NCI-H1092 (cell line): ENCODE data around the gene TSEN54.

ENCODE experiments used
- DNase-seq: peaks from one replicate; lab custom pipeline; 2025; lab: John Stamatoyannopoulos, UW

The TSEN54 gene

DNA sequence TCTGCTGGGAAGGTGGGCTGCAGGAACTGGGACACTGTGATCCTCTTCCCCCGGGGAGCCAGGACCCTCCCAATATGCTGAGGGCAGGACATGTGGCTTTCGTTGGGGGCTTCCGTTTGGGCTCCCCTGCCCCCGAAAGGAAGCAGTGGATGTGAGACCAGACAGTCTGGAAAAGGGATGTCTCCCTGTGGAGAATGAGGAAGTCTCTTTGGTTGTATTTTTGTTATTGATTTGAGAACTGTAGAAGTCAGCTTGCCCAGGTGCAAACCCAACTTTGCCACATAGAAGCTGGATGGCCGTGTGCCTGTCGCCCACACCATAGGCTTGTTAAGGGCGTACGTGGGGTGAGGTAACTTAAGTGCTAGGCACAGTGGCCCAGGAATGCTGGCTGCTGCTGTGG is 27.9 kb downstream of the TSEN54 start:
- DNase-seq = no peak

GRCh38 chr17:75546181-75546580 is 29.9 kb downstream of the TSEN54 start:
- no peak for DNase-seq

DNA sequence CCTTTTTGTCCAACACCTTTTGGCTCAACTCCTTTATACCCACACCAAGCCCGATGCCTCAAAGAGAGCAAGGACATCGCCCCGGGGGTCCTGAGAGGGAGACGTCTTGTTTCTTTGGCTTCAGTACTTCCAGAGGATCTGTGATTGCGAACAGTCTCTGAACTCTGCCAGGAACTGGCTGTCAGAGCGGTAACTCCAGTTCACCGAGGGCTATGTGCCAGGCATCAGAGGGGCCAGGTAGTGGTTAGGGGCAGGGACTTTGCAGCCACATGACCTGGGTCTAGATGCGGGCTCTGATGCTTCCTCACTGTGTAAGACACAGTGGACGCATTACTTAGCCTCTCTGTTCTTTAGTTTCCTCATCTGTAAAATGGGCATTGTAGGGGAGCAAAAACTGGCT is 30.8 kb downstream of the TSEN54 start:
- no peak for DNase-seq

GRCh38 chr17:75548813-75549212 is 32.5 kb downstream of the TSEN54 start:
- DNase-seq = no peak

DNA sequence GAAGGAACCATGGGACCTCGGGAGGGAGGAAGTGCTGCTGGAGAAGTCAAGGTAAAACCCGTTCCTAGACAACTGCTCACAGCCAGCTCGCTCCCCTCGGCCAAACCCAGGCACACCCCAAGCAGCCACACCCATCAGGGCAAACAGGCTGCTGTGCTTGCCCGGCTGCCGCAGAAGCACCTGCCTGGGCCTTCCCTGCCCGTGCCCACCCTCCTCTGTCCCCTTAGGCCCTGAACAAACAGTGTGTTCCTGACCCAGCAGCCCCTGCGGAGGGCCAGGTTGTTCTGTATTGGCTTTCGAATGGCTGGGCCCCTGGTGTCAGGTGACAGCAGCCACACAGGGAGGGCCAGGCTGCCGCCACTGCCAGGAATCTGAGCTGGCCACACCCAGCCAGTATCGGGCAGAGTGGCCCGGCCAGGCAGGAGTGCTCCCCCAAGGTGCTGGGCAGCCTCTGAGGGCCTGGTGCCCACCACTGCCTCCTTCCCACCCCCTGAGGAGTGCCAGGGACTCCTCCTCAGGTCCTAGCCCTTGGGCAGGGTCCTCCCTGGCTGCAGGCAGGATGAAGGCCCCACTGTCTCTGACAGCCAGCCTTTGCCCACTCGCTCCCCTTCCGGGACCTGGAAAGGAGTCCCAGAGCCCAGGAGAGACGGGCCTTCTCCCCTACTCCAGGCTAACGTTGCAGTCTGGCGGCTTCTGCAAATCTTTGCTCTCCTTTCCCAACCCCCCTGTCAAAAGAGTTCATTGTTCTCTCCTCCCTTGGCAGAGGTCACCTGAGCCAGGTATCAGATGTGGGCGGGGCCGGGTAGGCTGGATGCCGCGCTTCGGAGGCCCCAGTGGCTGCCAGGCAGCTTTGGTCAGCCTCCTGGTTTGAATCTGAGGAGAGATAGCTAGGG is 33.2 kb downstream of the TSEN54 start:
- DNase-seq = peak; percentile 52

DNA sequence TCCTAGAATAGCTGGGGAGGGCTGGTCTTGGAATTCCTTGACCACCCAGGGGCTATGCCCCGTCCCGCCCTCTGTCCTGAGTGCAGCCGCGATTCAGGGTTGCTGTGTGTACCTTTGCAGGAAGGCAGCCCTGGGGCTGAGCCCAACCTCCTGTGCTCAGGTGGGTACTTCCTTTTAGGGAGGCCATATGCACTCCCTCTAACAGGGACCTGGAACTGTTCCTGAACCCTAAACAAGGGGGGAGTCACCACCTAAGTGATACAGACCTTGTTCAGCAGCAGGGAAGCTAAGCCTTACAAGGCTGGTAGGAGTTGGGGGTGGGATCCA is 33.8 kb downstream of the TSEN54 start:
- DNase-seq = no peak

- DNase-seq = no peak
Observed at GRCh38 chr17:75551266-75551665, 34.9 kb downstream of the TSEN54 start.

DNA sequence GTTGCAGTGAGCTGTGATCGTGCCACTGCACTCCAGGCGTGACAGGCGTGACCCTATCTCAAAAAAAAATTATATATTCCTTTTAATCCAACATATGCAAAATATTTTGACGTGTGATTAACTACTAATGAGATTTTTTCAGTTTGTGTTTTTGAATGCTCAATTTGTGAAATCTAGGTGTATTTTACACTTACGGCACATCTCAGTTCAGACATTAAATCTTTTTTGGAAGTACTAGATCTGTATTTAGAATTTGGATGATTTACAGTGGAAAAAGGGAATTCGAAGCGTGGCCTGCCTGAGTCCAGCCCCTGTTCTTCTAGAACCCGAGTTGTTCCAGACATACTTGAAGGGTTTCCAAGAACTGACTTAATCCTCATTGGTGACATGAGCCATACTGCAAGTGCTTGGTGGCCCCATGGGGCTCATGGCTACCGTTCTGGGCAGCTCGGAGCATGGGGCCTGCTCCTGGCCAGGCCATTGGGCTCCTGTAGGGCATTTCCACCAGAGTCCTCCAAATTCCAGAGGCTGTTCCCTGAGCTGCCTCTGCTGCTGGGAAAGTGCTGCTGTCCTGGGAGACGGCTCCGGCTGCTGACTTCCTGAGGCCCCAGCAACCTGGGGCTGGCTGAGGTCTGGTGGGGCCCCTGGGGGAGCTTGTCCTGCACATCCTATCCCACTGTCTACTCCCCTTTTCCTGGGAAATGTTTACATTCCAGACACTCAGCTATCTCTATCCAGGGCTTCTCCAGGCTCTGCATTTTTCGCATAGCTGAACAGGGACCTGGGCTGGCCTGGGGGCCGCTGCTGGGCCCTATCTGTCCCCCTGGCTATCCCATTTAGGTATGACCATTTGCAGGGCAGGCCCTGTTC is 36.3 kb downstream of the TSEN54 start:
- DNase-seq = no peak

DNA sequence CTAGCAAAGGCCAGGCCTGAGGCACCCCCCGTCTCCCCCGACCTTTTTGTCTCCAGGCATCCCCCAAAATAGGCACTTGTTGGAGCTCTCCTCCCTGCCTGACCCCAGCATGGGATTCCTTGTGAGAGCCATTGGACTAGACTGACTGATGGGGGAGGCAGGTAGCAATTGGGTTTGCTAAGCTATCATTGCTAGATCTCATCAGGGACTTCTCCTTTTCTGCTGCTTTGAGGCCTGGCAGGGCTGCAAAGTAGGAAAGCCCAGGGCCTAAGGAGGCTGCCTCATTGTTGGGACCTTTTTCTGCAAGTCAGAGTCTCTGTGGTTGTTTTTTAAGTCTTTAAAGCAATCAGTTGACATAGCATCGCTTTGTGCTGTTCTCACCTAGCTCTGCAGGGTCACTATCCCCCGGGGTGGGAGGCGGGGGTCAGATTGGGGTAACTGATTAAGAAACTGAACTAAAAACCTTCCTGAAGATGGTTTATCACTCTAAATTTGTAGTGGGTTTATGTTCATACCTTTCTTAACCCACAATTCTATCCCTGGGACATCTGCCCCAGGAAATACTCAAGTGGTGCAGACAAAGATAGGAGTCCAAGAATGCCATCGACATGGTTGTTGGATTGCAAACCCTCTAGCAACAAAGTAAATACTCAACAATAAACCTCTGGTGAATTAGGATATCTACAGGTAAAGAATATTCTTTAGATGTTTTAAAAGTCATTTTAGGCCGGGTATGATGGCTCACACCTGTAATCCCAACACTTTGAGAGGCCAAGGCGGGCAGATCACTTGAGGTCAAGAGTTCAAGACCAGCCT is 37.2 kb downstream of the TSEN54 start:
- no peak for DNase-seq

DNA sequence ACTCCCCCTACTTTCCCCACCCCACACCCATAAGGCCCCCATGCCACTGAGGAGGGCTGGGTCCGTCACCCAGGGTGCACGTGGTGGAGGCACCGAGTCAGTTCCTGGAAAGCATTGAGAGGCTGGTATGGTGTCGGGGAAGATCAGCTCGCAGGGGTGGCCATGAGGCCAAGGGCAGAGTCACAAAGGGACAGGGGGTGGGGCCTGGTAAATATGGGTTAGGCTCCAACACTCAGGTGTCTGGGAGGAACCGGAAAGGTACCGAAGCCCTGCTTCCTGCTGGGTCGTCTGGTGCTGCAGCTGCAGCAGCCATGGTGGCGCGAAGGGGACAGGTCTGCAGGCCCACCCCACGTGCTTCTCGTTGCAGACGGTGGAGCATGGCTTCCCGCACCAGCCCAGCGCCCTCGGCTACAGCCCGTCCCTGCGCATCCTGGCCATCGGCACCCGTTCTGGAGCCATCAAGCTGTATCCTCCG is 39.4 kb downstream of the TSEN54 start:
- DNase-seq = no peak

DNA sequence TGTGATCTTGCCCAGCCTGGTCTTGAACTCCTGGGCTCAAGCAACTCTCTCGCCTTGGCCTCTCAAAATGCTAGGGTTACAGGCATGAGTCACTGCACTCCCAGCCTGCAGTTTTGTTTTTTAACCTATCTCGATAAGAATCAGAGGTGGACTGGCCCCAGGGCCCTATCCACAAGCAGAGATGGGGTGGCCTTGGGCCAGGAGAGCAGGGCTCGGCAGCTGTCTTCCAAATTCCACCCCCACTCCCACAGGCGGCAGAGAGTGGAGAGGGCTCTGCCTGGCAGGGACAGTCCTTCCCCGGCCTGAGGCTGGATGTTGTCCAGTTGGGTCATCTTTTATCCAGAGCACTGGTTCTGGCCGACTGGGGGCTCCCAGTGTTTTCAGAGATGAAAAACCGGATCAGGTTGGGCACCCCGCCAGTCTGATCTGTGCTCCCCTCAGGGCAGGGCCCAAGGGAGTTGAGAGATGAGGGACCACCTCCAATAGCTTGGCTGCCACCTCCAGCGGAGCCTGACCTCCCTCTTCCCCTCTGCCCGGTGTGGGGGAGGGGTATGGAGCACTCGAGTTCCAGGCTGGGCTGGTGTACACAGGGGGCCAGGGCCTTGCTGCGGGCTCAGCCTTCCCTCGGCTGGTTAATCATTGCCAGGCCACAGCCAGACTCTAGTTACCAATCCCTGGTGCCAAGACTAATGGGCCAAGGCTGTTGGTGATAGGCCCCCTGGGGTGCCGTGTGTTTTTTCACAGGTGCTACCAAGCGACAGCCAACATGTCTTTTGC is 40.9 kb downstream of the TSEN54 start:
- DNase-seq = peak; percentile 68

DNA sequence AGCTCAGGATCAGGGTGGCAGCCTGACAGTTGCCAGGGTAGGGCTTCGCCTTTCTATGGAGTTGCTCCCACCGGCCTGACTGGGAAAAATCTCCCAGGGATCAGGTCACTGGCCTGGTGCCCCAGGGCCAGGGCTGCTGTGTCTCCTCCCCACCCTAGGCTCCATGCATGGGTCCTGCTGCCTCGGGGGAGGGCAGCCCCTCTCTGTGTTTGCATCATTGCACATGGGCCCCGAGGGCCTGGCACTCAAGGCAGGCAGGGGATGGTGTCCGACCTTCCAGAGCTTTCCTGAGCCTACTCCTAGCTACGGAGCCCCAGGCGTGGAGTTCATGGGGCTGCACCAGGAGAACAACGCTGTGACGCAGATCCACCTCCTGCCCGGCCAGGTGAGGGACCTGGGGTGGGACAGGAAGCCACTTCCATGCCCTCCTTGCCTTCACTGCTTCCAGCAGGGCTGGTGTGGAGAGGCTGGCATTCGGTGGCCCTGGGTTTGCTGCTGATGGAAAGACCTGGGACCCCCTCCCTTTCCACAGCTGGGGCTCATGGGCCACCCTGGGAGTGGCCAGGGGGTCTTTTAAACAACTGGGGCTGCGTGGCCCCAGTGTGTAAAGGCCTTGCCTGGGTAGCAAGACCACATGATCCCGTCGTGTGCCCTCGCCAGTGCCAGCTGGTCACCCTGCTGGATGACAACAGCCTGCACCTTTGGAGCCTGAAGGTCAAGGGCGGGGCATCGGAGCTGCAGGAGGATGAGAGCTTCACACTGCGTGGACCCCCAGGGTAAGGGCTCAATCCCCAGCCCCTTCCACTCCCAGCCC is 41.7 kb downstream of the TSEN54 start:
- no peak for DNase-seq

DNA sequence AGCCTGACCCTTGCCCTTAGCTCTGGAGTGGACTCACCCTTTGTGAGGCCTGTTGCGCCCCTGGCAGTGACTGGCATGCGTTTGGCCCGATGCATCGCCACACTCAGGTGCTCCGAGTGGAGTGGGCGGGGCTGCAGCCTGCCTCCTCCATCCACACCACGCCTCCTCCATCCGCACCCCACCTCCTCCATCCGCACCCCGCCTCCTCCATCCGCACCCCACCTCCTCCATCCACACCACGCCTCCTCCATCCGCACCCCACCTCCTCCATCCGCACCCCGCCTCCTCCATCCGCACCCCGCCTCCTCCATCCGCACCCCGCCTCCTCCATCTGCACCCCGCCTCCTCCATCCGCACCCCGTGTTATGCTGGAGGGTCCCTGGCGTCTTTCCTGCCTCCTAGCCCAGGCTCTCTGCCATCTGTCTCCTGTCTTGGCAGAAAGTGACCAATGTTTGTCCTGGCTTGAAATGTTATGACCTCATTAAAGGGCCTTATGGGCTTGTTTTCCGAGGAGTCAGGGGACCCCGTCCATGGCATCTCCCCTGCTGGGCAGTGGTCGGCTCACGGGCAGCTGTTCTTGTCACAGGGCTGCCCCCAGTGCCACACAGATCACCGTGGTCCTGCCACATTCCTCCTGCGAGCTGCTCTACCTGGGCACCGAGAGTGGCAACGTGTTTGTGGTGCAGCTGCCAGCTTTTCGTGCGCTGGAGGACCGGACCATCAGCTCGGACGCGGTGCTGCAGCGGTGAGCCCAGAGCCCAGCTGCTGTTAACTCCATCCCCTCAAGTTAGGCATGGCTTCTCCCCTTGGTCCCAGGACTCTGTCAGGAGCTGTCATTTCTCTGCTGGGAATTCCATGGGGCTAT is 42.6 kb downstream of the TSEN54 start:
- no peak for DNase-seq

DNA sequence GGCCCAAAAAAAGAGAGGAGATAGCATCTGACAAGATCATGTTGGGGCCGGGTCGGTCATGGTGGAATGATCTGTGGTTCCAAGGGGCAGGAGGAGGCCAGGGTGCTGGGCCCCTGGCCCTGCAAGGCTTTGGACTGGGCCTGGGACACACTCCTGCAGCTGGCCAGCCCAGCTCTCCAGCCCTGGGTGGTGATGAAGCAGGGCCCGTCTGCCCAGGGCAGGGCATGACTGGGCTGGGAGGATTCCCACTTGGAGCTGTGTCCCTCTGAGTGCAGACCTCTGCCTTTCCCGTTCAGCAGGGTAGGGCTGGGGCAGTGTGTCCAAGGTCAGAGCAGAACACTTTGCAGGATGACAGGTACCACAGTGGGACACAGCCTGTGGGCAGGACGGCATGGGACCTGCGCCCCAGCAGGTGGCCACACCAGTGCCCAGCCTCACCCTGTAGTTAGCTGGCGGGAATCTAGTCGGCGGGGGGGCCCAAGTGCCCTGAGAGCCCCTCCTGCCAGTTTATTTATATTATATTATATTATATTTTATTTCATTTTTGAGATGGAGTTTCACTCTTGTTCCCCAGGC is 43.7 kb downstream of the TSEN54 start:
- DNase-seq = no peak

DNA sequence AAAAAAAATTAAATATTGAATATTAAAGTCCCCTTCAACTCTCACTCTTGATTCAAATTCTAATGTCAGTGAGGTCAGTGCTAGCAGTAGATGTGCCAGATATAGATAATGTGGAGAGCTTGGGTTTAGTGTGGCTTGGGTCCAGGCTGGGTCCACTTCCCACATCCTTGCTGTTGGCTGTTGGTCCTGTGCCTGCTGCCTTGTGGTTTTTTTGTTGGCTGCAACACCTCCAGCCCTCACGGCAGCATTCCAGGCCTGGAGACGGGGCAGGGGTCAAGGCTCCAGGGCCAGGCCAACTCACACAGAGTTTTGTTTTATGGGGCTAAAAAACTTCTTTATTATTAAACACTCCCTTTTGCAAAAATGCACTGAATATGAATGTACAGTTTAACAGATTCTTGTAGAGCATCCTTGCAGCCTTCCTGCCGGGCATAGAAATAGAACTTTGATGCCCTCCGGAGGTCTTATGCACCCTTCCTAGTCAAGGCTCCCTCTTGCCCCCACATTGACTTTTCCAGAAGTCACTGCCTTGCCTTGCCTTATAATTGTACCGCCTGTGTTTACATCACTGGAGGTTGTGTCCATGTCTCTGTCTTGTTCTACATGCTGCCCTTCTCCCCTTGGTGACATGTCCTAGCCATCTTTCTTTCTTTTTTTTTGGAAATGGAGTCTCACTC is 45.7 kb downstream of the TSEN54 start:
- no peak for DNase-seq

DNA sequence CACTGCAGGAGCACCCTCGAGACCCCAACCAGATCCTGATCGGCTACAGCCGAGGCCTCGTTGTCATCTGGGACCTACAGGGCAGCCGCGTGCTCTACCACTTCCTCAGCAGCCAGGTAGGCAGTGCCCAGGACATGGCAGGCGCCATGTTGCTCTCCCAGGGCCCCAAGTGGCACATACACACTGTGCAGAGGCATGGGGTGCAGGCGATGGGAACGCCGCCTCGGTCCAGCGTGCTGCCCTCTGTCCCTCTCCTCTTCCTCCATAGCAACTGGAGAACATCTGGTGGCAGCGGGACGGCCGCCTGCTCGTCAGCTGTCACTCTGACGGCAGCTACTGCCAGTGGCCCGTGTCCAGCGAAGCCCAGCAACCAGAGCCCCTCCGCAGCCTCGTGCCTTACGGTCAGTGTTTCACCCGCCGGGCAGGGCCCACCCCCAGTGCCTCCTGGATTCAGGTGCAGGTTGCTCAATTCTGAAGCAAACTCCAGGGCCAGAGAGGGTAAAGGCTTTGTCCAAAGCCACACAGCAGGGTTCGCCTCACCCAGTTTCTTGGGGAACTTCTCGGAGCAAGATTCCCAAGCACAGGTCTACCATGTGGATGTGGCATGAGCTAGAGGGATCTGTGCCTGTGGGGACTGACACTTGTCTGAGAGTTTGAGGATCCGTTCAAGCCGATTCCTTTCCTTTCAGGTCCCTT is 46.9 kb downstream of the TSEN54 start:
- DNase-seq = no peak

GRCh38 chr17:75564195-75564594 is 47.9 kb downstream of the TSEN54 start:
- DNase-seq = no peak

DNA sequence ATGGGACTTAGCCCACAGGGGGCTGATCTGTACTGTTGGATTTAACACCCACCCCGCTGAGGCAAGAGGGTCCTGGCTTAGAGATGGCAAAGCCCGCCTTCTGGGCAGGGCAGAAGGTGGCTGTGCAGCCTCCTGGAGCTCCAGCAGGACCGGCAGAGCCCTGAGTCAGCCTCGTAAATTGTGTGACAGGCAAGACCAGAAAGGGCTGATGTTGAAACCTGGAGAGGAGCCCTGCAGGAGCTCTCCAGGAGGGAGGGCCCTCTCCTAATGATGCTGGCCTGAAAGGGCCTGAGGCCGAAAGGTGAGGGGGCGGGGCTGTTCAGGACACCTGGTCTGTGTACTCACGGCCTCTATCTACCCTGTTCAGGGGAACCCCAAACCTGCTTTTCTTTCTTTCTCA is 48.7 kb downstream of the TSEN54 start:
- DNase-seq = no peak
